Smooth muscle cell (in vitro differentiated cells): Measurements from ENCODE around the gene YARS2. TPM values are rescaled to one million over a fixed set of nuclear protein-coding genes. Genes with fewer than 3 reads are reported as not detected.

Experiments used
- DNase-seq: peaks from one replicate; lab custom pipeline; 2025; ENCODE audit not compliant: unreplicated experiment; lab: John Stamatoyannopoulos, UW
- H2AFZ ChIP-seq: fragments of 200-600 bp; sonication (generic); 2 replicates; pipeline ENCODE4 v1.6.0; 2016; ENCODE audit warnings: antibody characterized with exemption, low read depth, mild to moderate bottlenecking
- H3F3A ChIP-seq: fragments of 200-600 bp; sonication (generic); 2 replicates; pipeline ENCODE4 v1.6.0; 2017; ENCODE audit warnings: antibody characterized with exemption, low read depth
- H3K27ac ChIP-seq: fragments of 200-600 bp; sonication (generic); 2 replicates; pipeline ENCODE4 v1.5.1; 2016; ENCODE audit warnings: low read depth, mild to moderate bottlenecking
- H3K27me3 ChIP-seq: fragments of 200-600 bp; sonication (generic); 2 replicates; pipeline ENCODE4 v1.6.1; 2016; ENCODE audit warnings: low read depth, mild to moderate bottlenecking
- H3K36me3 ChIP-seq: fragments of 200-600 bp; sonication (generic); 2 replicates; pipeline ENCODE4 v1.5.1; 2016; ENCODE audit warnings: low read depth
- H3K4me1 ChIP-seq: fragments of 200-600 bp; sonication (generic); 2 replicates; pipeline ENCODE4 v1.5.1; 2016; ENCODE audit warnings: low read depth
- H3K4me2 ChIP-seq: fragments of 200-600 bp; sonication (generic); 2 replicates; pipeline ENCODE4 v1.6.0; 2016; ENCODE audit warnings: mild to moderate bottlenecking
- H3K4me3 ChIP-seq: fragments of 200-600 bp; sonication (generic); 2 replicates; pipeline ENCODE4 v1.5.1; 2016; ENCODE audit warnings: mild to moderate bottlenecking
- H3K79me2 ChIP-seq: fragments of 200-600 bp; sonication (generic); 2 replicates; pipeline ENCODE4 v1.6.0; 2016; ENCODE audit warnings: low read depth, mild to moderate bottlenecking
- H3K9ac ChIP-seq: fragments of 200-600 bp; sonication (generic); 2 replicates; pipeline ENCODE4 v1.6.0; 2016; ENCODE audit warnings: low read depth
- H3K9me3 ChIP-seq: fragments of 200-600 bp; sonication (generic); replicated peaks from 2 replicates; pipeline ENCODE4 v1.5.1; 2016; ENCODE audit warnings: low read depth
- H4K20me1 ChIP-seq: fragments of 200-600 bp; sonication (generic); 2 replicates; pipeline ENCODE4 v1.6.0; 2016; ENCODE audit warnings: low read depth
- CTCF ChIP-seq: fragments of 200-600 bp; sonication (generic); IDR thresholded peaks from 2 replicates; pipeline ENCODE4 v1.5.1; 2017; ENCODE audit warnings: borderline replicate concordance, mild to moderate bottlenecking, antibody characterized with exemption; ENCODE audit not compliant: insufficient read depth, poor library complexity, severe bottlenecking
- WGBS: methylation state at CpG from one replicate; pipeline ENCODE4 v1.1.7; 2016; ENCODE audit warnings: low lambda C conversion rate; 5-methylcytosine and 5-hydroxymethylcytosine counted together
- polyA plus RNA-seq: library from polyadenylated mRNA; unstranded; fragments of >200 nt; fragmentation: Nextera tagmentation; extraction: Ambion mirVana; gene quantifications from 2 replicates; pipeline ENCODE4 v1.2.1, GENCODE V29; 2016
- total RNA-seq: library from RNA; depleted of rRNA; stranded (reverse); fragments of >200 nt; gene quantifications from 2 replicates; pipeline ENCODE4 v1.2.3, GENCODE V29; 2014

YARS2 gene
- total and polyA plus RNA-seq, 2 experiments from 2014 or later, result 25.9 to 32.6 TPM

- no peak overlapping the region for H3K9ac ChIP-seq
- H3K27ac ChIP-seq, result no peak overlapping the region
- no peak for DNase-seq
- no peak overlapping the region for H2AFZ ChIP-seq
- H3K36me3 ChIP-seq, result no peaks in the 10 kb centered on the region
- no peaks in the 10 kb centered on the region for H4K20me1 ChIP-seq
- H3F3A ChIP-seq, result peaks cover 7% of the 10 kb centered on the region
- WGBS, result 92% methylated on average over 5 of the region's 5 CpGs
- no peak overlapping the region for H3K4me3 ChIP-seq
- H3K4me2 ChIP-seq, result no peak overlapping the region
- no peaks in the 10 kb centered on the region for H3K27me3 ChIP-seq
- no peaks in the 10 kb centered on the region for H3K79me2 ChIP-seq
- H3K4me1 ChIP-seq, result peaks cover 8% of the 10 kb centered on the region
- no peak for TF ChIP-seq CTCF
- H3K9me3 ChIP-seq, result no peaks in the 10 kb centered on the region
These were observed 29.9 kb upstream of the YARS2 start for GRCh38 chr12:32785557-32785956.

GRCh38 chr12:32783029-32783428 lies 27.3 kb upstream of the YARS2 start:
- 94% methylated on average over 3 of the region's 3 CpGs for WGBS
- no peaks in the 10 kb centered on the region for H3K79me2 ChIP-seq
- H3K36me3 ChIP-seq, result no peaks in the 10 kb centered on the region
- H3K4me2 ChIP-seq, result no peak overlapping the region
- no peak overlapping the region for H3K27ac ChIP-seq
- no peaks in the 10 kb centered on the region for H3K9me3 ChIP-seq
- H2AFZ ChIP-seq, result no peak overlapping the region
- H4K20me1 ChIP-seq, result no peaks in the 10 kb centered on the region
- no peaks in the 10 kb centered on the region for H3K4me1 ChIP-seq
- no peak for TF ChIP-seq CTCF
- no peak overlapping the region for H3K9ac ChIP-seq
- H3F3A ChIP-seq, result no peaks in the 10 kb centered on the region
- DNase-seq, result no peak
- H3K27me3 ChIP-seq, result no peaks in the 10 kb centered on the region
- no peak overlapping the region for H3K4me3 ChIP-seq

GRCh38 chr12:32780071-32780470 lies 24.4 kb upstream of the YARS2 start:
- no peaks in the 10 kb centered on the region for H3K9me3 ChIP-seq
- no peak overlapping the region for H3K27ac ChIP-seq
- no peaks in the 10 kb centered on the region for H3K36me3 ChIP-seq
- no peak overlapping the region for H2AFZ ChIP-seq
- peak overlapping the region; percentile 16 for H3K4me2 ChIP-seq
- no peaks in the 10 kb centered on the region for H3K4me1 ChIP-seq
- DNase-seq, result no peak
- H3F3A ChIP-seq, result no peaks in the 10 kb centered on the region
- WGBS, result 63% methylated on average over 1 of the region's 1 CpG
- no peak overlapping the region for H3K4me3 ChIP-seq
- no peaks in the 10 kb centered on the region for H4K20me1 ChIP-seq
- no peak for TF ChIP-seq CTCF
- H3K9ac ChIP-seq, result no peak overlapping the region
- H3K27me3 ChIP-seq, result no peaks in the 10 kb centered on the region
- no peaks in the 10 kb centered on the region for H3K79me2 ChIP-seq

- WGBS, result 83% methylated on average over 6 of the region's 6 CpGs
These were observed 22.0 kb upstream of the YARS2 start for GRCh38 chr12:32777691-32778175.

More at GRCh38 chr12:32777691-32778175, 22.0 kb upstream of the YARS2 start:
- H3F3A ChIP-seq, result no peaks in the 10 kb centered on the region
- H3K4me1 ChIP-seq, result no peaks in the 10 kb centered on the region
- no peaks in the 10 kb centered on the region for H3K36me3 ChIP-seq
- no peaks in the 10 kb centered on the region for H4K20me1 ChIP-seq
- H3K27me3 ChIP-seq, result no peaks in the 10 kb centered on the region
- no peak overlapping the region for H3K9ac ChIP-seq
- H3K79me2 ChIP-seq, result no peaks in the 10 kb centered on the region
- no peaks in the 10 kb centered on the region for H3K9me3 ChIP-seq
- no peak overlapping the region for H3K4me3 ChIP-seq
- TF ChIP-seq CTCF, result no peak
- no peak overlapping the region for H2AFZ ChIP-seq
- no peak overlapping the region for H3K4me2 ChIP-seq
- no peak for DNase-seq
- H3K27ac ChIP-seq, result no peak overlapping the region
